Hematopoietic multipotent progenitor cell treated with erythropoietin and hydrocortisone succinate and interleukin-3 and kit ligand, for 4 days (in vitro differentiated cells): ENCODE results near the gene FOXK1.

ENCODE experiments used
- DNase-seq: peaks from one replicate; pipeline ENCODE4 v3.0.0-alpha.2; 2015

The FOXK1 gene

GRCh38 chr7:4725014-4725849 is 43.1 kb downstream of the FOXK1 start:
- DNase-seq, result peak; percentile 58

GRCh38 chr7:4725850-4726450 is 43.9 kb downstream of the FOXK1 start:
- DNase-seq, result no peak

- DNase-seq, result peak; percentile 54
Measured at GRCh38 chr7:4726566-4726965, 44.5 kb downstream of the FOXK1 start.

- no peak for DNase-seq
Measured at GRCh38 chr7:4727914-4728705, 46.0 kb downstream of the FOXK1 start.

GRCh38 chr7:4729266-4729665 is 47.2 kb downstream of the FOXK1 start:
- DNase-seq, result no peak

- DNase-seq, result no peak
Measured at GRCh38 chr7:4730276-4730675, 48.2 kb downstream of the FOXK1 start.

- DNase-seq, result no peak
Measured at GRCh38 chr7:4730971-4731370, 48.9 kb downstream of the FOXK1 start.

GRCh38 chr7:4731803-4732202 is 49.7 kb downstream of the FOXK1 start:
- DNase-seq, result no peak

GRCh38 chr7:4733936-4734528 is 51.9 kb downstream of the FOXK1 start:
- DNase-seq, result peak; percentile 31

- no peak for DNase-seq
Measured at GRCh38 chr7:4734587-4735345, 52.7 kb downstream of the FOXK1 start.

GRCh38 chr7:4737300-4737699 is 55.2 kb downstream of the FOXK1 start:
- no peak for DNase-seq

GRCh38 chr7:4738711-4739527 is 56.8 kb downstream of the FOXK1 start:
- peak; percentile 82 for DNase-seq

- DNase-seq, result peak; percentile 36
Measured at GRCh38 chr7:4739528-4739992, 57.5 kb downstream of the FOXK1 start.

GRCh38 chr7:4740796-4741195 is 58.7 kb downstream of the FOXK1 start:
- no peak for DNase-seq

- no peak for DNase-seq
Measured at GRCh38 chr7:4742051-4742573, 60.0 kb downstream of the FOXK1 start.

GRCh38 chr7:4742852-4743251 is 60.8 kb downstream of the FOXK1 start:
- no peak for DNase-seq

- peak; percentile 95 for DNase-seq
Measured at GRCh38 chr7:4744391-4745264, 62.5 kb downstream of the FOXK1 start.

- no peak for DNase-seq
Measured at GRCh38 chr7:4745265-4745919, 63.3 kb downstream of the FOXK1 start.
